ENCODE measurements around the gene TRPM5. TPM values are rescaled to one million over a fixed set of nuclear protein-coding genes. Genes with fewer than 3 reads are reported as not detected.

Gene TRPM5
- polyA plus RNA-seq, 1 donor = 0.87 TPM

GRCh38 chr11:2425506-2425905, 18.8 kb downstream of the TRPM5 start:
- no CpG with 5 or more reads among the region's 8 CpGs for WGBS (ENCODE audit: insufficient coverage, low lambda C conversion rate)
- Histone ChIP-seq H3K4me3 (ENCODE audit: low read length) (no peak overlapping the region), H3K4me1 (ENCODE audit: control insufficient read depth, insufficient read depth, low read length) (peaks cover 4% of the 10 kb centered on the region), H3K27me3 (ENCODE audit: control insufficient read depth, insufficient read depth, low read length) (no peaks in the 10 kb centered on the region), H3K27ac (ENCODE audit: low read length) (no peak overlapping the region), H3K9me3 (ENCODE audit: control insufficient read depth, low read depth, low read length) (peaks cover 14% of the 10 kb centered on the region), H3K36me3 (ENCODE audit: control insufficient read depth, insufficient read depth, low read length) (no peaks in the 10 kb centered on the region)
- DNase-seq = no peak

- H3K27ac ChIP-seq (ENCODE audit: low read length) = no peak overlapping the region
- H3K4me1 ChIP-seq (ENCODE audit: control insufficient read depth, insufficient read depth, low read length) = peaks cover 7% of the 10 kb centered on the region
- H3K36me3 ChIP-seq (ENCODE audit: control insufficient read depth, insufficient read depth, low read length) = no peaks in the 10 kb centered on the region
- H3K4me3 ChIP-seq (ENCODE audit: low read length) = no peak overlapping the region
- DNase-seq = no peak
- no peaks in the 10 kb centered on the region for H3K27me3 ChIP-seq (ENCODE audit: control insufficient read depth, insufficient read depth, low read length)
- no CpG with 5 or more reads among the region's 28 CpGs for WGBS (ENCODE audit: insufficient coverage, low lambda C conversion rate)
- H3K9me3 ChIP-seq (ENCODE audit: control insufficient read depth, low read depth, low read length) = peaks cover 12% of the 10 kb centered on the region
Measured at GRCh38 chr11:2424811-2425495, 19.4 kb downstream of the TRPM5 start.

GRCh38 chr11:2423157-2424025, 20.9 kb downstream of the TRPM5 start:
- no peak overlapping the region for H3K4me3 ChIP-seq (ENCODE audit: low read length)
- no peak overlapping the region for H3K27ac ChIP-seq (ENCODE audit: low read length)
- H3K9me3 ChIP-seq (ENCODE audit: control insufficient read depth, low read depth, low read length) = peaks cover 3% of the 10 kb centered on the region
- H3K27me3 ChIP-seq (ENCODE audit: control insufficient read depth, insufficient read depth, low read length) = no peaks in the 10 kb centered on the region
- H3K4me1 ChIP-seq (ENCODE audit: control insufficient read depth, insufficient read depth, low read length) = peaks cover 7% of the 10 kb centered on the region
- no peaks in the 10 kb centered on the region for H3K36me3 ChIP-seq (ENCODE audit: control insufficient read depth, insufficient read depth, low read length)
- DNase-seq = no peak
- WGBS (ENCODE audit: insufficient coverage, low lambda C conversion rate) = no CpG with 5 or more reads among the region's 26 CpGs

- WGBS (ENCODE audit: insufficient coverage, low lambda C conversion rate) = no CpG with 5 or more reads among the region's 14 CpGs
- no peaks in the 10 kb centered on the region for H3K27me3 ChIP-seq (ENCODE audit: control insufficient read depth, insufficient read depth, low read length)
Measured at GRCh38 chr11:2422461-2423156, 21.7 kb downstream of the TRPM5 start.

GRCh38 chr11:2421996-2422395, 22.3 kb downstream of the TRPM5 start:
- H3K4me3 ChIP-seq (ENCODE audit: low read length) = no peak overlapping the region
- H3K36me3 ChIP-seq (ENCODE audit: control insufficient read depth, insufficient read depth, low read length) = no peaks in the 10 kb centered on the region
- no peak for DNase-seq
- H3K4me1 ChIP-seq (ENCODE audit: control insufficient read depth, insufficient read depth, low read length) = peaks cover 7% of the 10 kb centered on the region
- H3K9me3 ChIP-seq (ENCODE audit: control insufficient read depth, low read depth, low read length) = peaks cover 3% of the 10 kb centered on the region
- WGBS (ENCODE audit: insufficient coverage, low lambda C conversion rate) = no CpG with 5 or more reads among the region's 17 CpGs
- no peaks in the 10 kb centered on the region for H3K27me3 ChIP-seq (ENCODE audit: control insufficient read depth, insufficient read depth, low read length)
- H3K27ac ChIP-seq (ENCODE audit: low read length) = no peak overlapping the region

More at GRCh38 chr11:2422461-2423156, 21.7 kb downstream of the TRPM5 start:
- Histone ChIP-seq H3K4me1 (ENCODE audit: control insufficient read depth, insufficient read depth, low read length) (peaks cover 7% of the 10 kb centered on the region), H3K27ac (ENCODE audit: low read length) (no peak overlapping the region), H3K9me3 (ENCODE audit: control insufficient read depth, low read depth, low read length) (peaks cover 3% of the 10 kb centered on the region), H3K36me3 (ENCODE audit: control insufficient read depth, insufficient read depth, low read length) (no peaks in the 10 kb centered on the region), H3K4me3 (ENCODE audit: low read length) (no peak overlapping the region)
- DNase-seq = no peak

- no peak for DNase-seq
- no peak overlapping the region for H3K27ac ChIP-seq (ENCODE audit: low read length)
- peaks cover 7% of the 10 kb centered on the region for H3K4me1 ChIP-seq (ENCODE audit: control insufficient read depth, insufficient read depth, low read length)
- H3K36me3 ChIP-seq (ENCODE audit: control insufficient read depth, insufficient read depth, low read length) = no peaks in the 10 kb centered on the region
- no CpG with 5 or more reads among the region's 19 CpGs for WGBS (ENCODE audit: insufficient coverage, low lambda C conversion rate)
- H3K27me3 ChIP-seq (ENCODE audit: control insufficient read depth, insufficient read depth, low read length) = no peaks in the 10 kb centered on the region
- peaks cover 3% of the 10 kb centered on the region for H3K9me3 ChIP-seq (ENCODE audit: control insufficient read depth, low read depth, low read length)
- H3K4me3 ChIP-seq (ENCODE audit: low read length) = no peak overlapping the region
Measured at GRCh38 chr11:2421226-2421994, 22.9 kb downstream of the TRPM5 start.

GRCh38 chr11:2420502-2421225, 23.6 kb downstream of the TRPM5 start:
- no peak overlapping the region for H3K27ac ChIP-seq (ENCODE audit: low read length)

GRCh38 chr11:2419638-2420501, 24.4 kb downstream of the TRPM5 start:
- H3K9me3 ChIP-seq (ENCODE audit: control insufficient read depth, low read depth, low read length) = peaks cover 3% of the 10 kb centered on the region
- WGBS (ENCODE audit: insufficient coverage, low lambda C conversion rate) = no CpG with 5 or more reads among the region's 36 CpGs
- no peaks in the 10 kb centered on the region for H3K36me3 ChIP-seq (ENCODE audit: control insufficient read depth, insufficient read depth, low read length)
- no peak overlapping the region for H3K27ac ChIP-seq (ENCODE audit: low read length)
- H3K4me1 ChIP-seq (ENCODE audit: control insufficient read depth, insufficient read depth, low read length) = peaks cover 7% of the 10 kb centered on the region
- H3K4me3 ChIP-seq (ENCODE audit: low read length) = no peak overlapping the region
- H3K27me3 ChIP-seq (ENCODE audit: control insufficient read depth, insufficient read depth, low read length) = no peaks in the 10 kb centered on the region
- DNase-seq = peak in 1 of 2 donors; percentile 63

More at GRCh38 chr11:2420502-2421225, 23.6 kb downstream of the TRPM5 start:
- no CpG with 5 or more reads among the region's 44 CpGs for WGBS (ENCODE audit: insufficient coverage, low lambda C conversion rate)
- DNase-seq = peak; percentile 63 to 68
- Histone ChIP-seq H3K9me3 (ENCODE audit: control insufficient read depth, low read depth, low read length) (peaks cover 3% of the 10 kb centered on the region), H3K4me3 (ENCODE audit: low read length) (no peak overlapping the region), H3K27me3 (ENCODE audit: control insufficient read depth, insufficient read depth, low read length) (no peaks in the 10 kb centered on the region), H3K36me3 (ENCODE audit: control insufficient read depth, insufficient read depth, low read length) (no peaks in the 10 kb centered on the region), H3K4me1 (ENCODE audit: control insufficient read depth, insufficient read depth, low read length) (peaks cover 7% of the 10 kb centered on the region)

Measured in large intestine (tissue), 3 donors.